ENCODE results near the gene WDR26. TPM values are rescaled to one million over a fixed set of nuclear protein-coding genes. Genes with fewer than 3 reads are reported as not detected.

WDR26 gene
- total RNA-seq, 1 donor from 2014 or later = 79.5 TPM

DNA sequence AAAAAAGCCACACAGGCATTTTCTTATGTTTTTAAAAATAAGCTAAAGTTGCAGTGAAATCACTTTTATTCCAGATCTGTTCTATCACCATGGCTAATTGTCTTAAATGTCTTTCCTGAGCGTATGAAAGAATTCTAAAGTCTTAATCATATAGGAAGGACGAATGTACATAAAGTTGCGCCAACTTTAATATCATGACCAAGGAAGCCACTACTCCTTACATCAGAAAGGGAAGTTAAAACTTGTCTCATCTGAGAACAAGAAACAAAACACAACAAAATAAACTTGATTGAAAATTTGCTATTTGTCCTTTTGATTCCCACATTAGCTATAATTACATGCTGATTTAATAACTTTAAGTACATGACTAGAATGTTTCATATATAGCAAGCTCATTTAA lies 51.4 kb downstream of the WDR26 start:
- no peak overlapping the region for H3K4me3 Mint-ChIP-seq (ENCODE audit: unreplicated experiment)

DNA sequence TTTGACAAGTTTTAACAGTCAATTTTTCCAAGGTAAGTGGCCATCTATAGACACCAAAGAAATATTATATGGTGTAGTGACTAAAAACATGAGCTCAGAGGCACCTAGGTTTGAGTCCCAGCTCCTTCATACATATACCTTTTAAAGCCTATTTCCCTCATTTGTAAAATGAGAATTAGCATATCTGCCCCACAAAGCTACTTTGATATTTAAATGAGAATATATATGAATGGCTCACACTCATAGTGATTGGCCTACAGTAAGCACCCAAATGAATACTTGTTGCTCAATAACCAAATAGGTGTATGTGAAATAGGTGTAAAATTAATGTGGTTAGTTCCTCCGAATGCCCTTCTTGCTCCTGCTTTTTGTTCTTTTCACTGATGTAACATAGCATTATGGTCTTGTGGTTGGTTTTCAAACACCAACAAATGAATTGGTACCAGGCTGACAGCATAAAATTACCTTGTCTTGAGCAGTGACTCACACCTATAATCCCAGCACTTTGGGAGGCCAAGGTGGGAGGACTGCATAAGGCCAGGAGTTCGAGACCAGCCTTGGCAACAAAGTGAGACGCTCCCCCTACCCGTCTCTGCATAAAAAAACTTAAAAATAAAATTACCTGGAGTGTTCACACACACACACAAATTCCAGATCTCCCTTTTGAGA lies 52.6 kb downstream of the WDR26 start:
- TF ChIP-seq, protein P1, sequence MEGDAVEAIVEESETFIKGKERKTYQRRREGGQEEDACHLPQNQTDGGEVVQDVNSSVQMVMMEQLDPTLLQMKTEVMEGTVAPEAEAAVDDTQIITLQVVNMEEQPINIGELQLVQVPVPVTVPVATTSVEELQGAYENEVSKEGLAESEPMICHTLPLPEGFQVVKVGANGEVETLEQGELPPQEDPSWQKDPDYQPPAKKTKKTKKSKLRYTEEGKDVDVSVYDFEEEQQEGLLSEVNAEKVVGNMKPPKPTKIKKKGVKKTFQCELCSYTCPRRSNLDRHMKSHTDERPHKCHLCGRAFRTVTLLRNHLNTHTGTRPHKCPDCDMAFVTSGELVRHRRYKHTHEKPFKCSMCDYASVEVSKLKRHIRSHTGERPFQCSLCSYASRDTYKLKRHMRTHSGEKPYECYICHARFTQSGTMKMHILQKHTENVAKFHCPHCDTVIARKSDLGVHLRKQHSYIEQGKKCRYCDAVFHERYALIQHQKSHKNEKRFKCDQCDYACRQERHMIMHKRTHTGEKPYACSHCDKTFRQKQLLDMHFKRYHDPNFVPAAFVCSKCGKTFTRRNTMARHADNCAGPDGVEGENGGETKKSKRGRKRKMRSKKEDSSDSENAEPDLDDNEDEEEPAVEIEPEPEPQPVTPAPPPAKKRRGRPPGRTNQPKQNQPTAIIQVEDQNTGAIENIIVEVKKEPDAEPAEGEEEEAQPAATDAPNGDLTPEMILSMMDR (IDR thresholded peaks at IDR 0.05) = no peak
- no peak overlapping the region for H3K27ac Mint-ChIP-seq (ENCODE audit: unreplicated experiment)
- H3K36me3 Mint-ChIP-seq (ENCODE audit: low read depth) = peaks cover 8% of the 10 kb centered on the region
- peaks cover 33% of the 10 kb centered on the region for H3K4me1 Mint-ChIP-seq (ENCODE audit: low read depth)
- no peaks in the 10 kb centered on the region for H3K27me3 Mint-ChIP-seq (ENCODE audit: low read depth)
- no peak for DNase-seq (ENCODE audit: low spot score)
- no peak overlapping the region for H3K4me3 Mint-ChIP-seq (ENCODE audit: unreplicated experiment)
- H3K9me3 Mint-ChIP-seq (ENCODE audit: low read depth) = no peaks in the 10 kb centered on the region

More for the DNA sequence above, 51.4 kb downstream of the WDR26 start:
- TF ChIP-seq, protein P1 (IDR thresholded peaks at IDR 0.05) = no peak
- no peak overlapping the region for H3K27ac Mint-ChIP-seq (ENCODE audit: unreplicated experiment)
- no peak for DNase-seq (ENCODE audit: low spot score)
- H3K4me1 Mint-ChIP-seq (ENCODE audit: low read depth) = peaks cover 35% of the 10 kb centered on the region
- peaks cover 8% of the 10 kb centered on the region for H3K36me3 Mint-ChIP-seq (ENCODE audit: low read depth)
- no peaks in the 10 kb centered on the region for H3K9me3 Mint-ChIP-seq (ENCODE audit: low read depth)
- no peaks in the 10 kb centered on the region for H3K27me3 Mint-ChIP-seq (ENCODE audit: low read depth)

DNA sequence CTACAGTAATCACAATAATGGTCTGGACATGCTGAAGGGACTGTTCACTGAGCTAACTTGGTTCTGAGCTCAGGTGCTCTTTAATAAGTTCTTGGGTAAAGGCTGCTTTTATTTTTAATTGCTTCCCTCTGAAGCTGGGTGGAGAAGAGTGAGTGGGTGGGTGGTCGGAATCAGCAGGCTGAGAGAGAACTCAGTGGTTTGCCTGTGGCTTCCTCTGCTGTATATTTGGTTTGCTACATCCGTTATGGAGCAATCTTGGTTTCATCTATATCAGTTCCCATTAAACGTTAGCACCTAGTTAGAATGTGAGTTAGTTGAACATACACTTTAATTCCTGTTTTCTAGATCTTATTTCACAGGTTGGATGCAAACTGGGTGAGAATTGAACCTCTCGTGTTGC lies 54.6 kb downstream of the WDR26 start:
- no peak for DNase-seq (ENCODE audit: low spot score)
- TF ChIP-seq, protein P1 (IDR thresholded peaks at IDR 0.05) = no peak
- Mint-ChIP-seq H3K9me3 (ENCODE audit: low read depth) (no peaks in the 10 kb centered on the region), H3K27ac (ENCODE audit: unreplicated experiment) (peak overlapping the region; percentile 8), H3K27me3 (ENCODE audit: low read depth) (no peaks in the 10 kb centered on the region), H3K4me1 (ENCODE audit: low read depth) (peaks cover 35% of the 10 kb centered on the region), H3K4me3 (ENCODE audit: unreplicated experiment) (no peak overlapping the region), H3K36me3 (ENCODE audit: low read depth) (peaks cover 15% of the 10 kb centered on the region)

DNA sequence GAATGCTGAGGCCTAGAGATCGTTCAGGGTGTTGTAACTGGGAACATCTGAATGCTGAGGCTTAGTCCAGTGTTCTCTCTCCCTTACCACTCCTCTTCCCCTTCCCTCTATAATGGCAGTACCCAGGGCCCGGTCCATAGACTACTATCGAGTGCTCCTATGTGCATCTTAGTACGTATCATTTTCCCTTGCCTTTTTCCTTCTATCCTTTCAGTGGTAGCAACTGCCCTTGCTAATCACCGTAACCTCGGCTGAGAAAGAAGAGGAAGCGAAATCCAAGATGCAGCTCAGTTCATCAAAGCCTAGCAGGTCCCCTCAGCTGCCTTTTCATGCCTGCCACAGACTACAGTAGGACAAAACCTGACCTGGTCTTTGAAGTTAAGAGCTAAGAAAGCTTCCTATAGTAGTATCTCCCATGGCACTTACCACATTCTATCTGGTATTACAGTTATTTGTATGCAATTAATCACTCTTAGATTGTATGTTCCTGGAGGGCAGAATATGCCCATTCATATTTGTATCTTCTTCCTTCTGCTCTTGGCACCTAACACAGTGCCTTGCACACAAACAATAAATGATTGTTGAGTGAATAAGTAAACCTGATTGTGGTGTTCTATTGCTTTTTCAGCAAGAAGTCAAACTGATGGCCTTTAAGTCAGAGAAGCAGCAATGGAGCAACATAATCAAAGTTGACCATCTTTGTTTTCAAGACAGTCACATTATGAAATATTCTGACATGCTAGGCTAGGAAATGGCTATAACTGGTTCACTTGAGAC lies 55.6 kb downstream of the WDR26 start:
- peaks cover 18% of the 10 kb centered on the region for H3K36me3 Mint-ChIP-seq (ENCODE audit: low read depth)
- H3K27ac Mint-ChIP-seq (ENCODE audit: unreplicated experiment) = no peak overlapping the region
- H3K4me3 Mint-ChIP-seq (ENCODE audit: unreplicated experiment) = no peak overlapping the region
- H3K9me3 Mint-ChIP-seq (ENCODE audit: low read depth) = no peaks in the 10 kb centered on the region
- no peaks in the 10 kb centered on the region for H3K27me3 Mint-ChIP-seq (ENCODE audit: low read depth)
- TF ChIP-seq, protein P1 (IDR thresholded peaks at IDR 0.05) = no peak
- H3K4me1 Mint-ChIP-seq (ENCODE audit: low read depth) = peaks cover 38% of the 10 kb centered on the region
- no peak for DNase-seq (ENCODE audit: low spot score)

DNA sequence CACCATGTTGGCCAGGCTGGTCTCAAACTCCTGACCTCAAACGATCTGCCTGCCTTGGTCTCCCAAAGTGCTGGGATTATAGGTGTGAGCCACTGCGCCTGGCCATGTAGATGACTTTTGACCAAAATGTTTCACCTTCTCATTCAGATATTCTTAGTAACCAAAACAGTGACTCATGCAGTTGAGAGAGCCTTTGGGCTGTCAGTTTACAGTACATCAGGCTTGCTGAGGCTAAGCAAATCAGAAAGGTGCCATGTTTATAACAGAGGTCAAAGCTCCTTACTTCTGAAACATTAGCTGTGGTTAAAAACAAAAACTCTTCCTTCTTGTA lies 57.0 kb downstream of the WDR26 start:
- no peak for DNase-seq (ENCODE audit: low spot score)
- no peaks in the 10 kb centered on the region for H3K9me3 Mint-ChIP-seq (ENCODE audit: low read depth)
- H3K27ac Mint-ChIP-seq (ENCODE audit: unreplicated experiment) = peak overlapping the region; percentile 75
- TF ChIP-seq, protein P1 (IDR thresholded peaks at IDR 0.05) = no peak
- H3K4me1 Mint-ChIP-seq (ENCODE audit: low read depth) = peaks cover 38% of the 10 kb centered on the region
- H3K36me3 Mint-ChIP-seq (ENCODE audit: low read depth) = peaks cover 19% of the 10 kb centered on the region
- H3K27me3 Mint-ChIP-seq (ENCODE audit: low read depth) = no peaks in the 10 kb centered on the region
- no peak overlapping the region for H3K4me3 Mint-ChIP-seq (ENCODE audit: unreplicated experiment)

Measured in chondrocyte (in vitro differentiated cells).